Gastrocnemius medialis (tissue), 4 donors: Measurements from ENCODE around the gene OR5M8. TPM values are rescaled to one million over a fixed set of nuclear protein-coding genes. Genes with fewer than 3 reads are reported as not detected.

Experiments
- ATAC-seq, 2 donors: fragments of 150-250 bp; one replicate each; pipeline ENCODE4 v1.9.1; 2016
- DNase-seq, 2 donors: peaks; one replicate each; pipeline ENCODE4 v3.0.0-alpha.2; 2019
- H3K27ac ChIP-seq, 4 donors: fragments of 200-600 bp; sonication (generic); 1 replicate in 1 of 4; 2 replicates in 3 of 4; pipeline ENCODE4 v1.5.1; 2016 to 2018; ENCODE audit warnings: mild to moderate bottlenecking in 2 of 4, moderate library complexity in 1 of 4
- H3K27me3 ChIP-seq, 3 donors: fragments of 200-600 bp; sonication (generic) in 2 of 3; 1 replicate in 1 of 3; 2 replicates in 2 of 3; pipeline versions ENCODE4 v1.5.1 to v1.6.0; 2016 to 2019; ENCODE audit warnings: mild to moderate bottlenecking in 1 of 3, moderate library complexity in 1 of 3
- H3K36me3 ChIP-seq, 2 donors: fragments of 200-600 bp; sonication (generic) in 1 of 2; one replicate each; pipeline ENCODE4 v1.5.1; 2017 to 2018
- H3K4me1 ChIP-seq, 2 donors: fragments of 200-600 bp; sonication (generic) in 1 of 2; one replicate each; pipeline ENCODE4 v1.5.1; 2016 to 2017; ENCODE audit warnings: mild to moderate bottlenecking in 2 of 2
- H3K4me3 ChIP-seq, 4 donors: fragments of 200-600 bp; sonication (generic) in 3 of 4; 1 replicate in 1 of 4; 2 replicates in 3 of 4; pipeline ENCODE4 v1.5.1; 2016 to 2019; ENCODE audit warnings: mild to moderate bottlenecking in 2 of 4
- H3K9me3 ChIP-seq, 3 donors: fragments of 200-600 bp; sonication (generic) in 2 of 3; 1 replicate in 1 of 3; 2 replicates in 2 of 3; pipeline ENCODE4 v1.5.1; 2016 to 2019
- CTCF ChIP-seq, 5 experiments: fragments of 450-650 bp in 3 of 5; fragments of 200-600 bp in 2 of 5; sonication (generic) in 2 of 5; IDR thresholded peaks in 4 of 5; conservative IDR thresholded peaks in 1 of 5; 1 replicate in 4 of 5; 2 replicates in 1 of 5; pipeline ENCODE4 v1.5.1; 2016 to 2019; ENCODE audit warnings: antibody characterized with exemption in 5 of 5, mild to moderate bottlenecking in 3 of 5, moderate library complexity in 3 of 5
- POLR2A ChIP-seq, 2 donors: fragments of 450-650 bp; IDR thresholded peaks; one replicate each; pipeline ENCODE4 v1.6.1; 2017; ENCODE audit warnings: antibody characterized with exemption in 2 of 2, mild to moderate bottlenecking in 2 of 2, moderate library complexity in 2 of 2
- in situ Hi-C, 4 donors: fragments of 200-750 bp; cut with MboI; loops; one replicate each; pipeline versions ENCODE4 v1.15.0 to v1.8.0; 2017; ENCODE audit warnings: low sequenced_read_pairs in 4 of 4
- intact Hi-C: fragments of 100-400 bp; cut with DNase I; formaldehyde crosslinking; loops from one replicate; pipeline ENCODE4 v1.15.1; 2023; ENCODE audit warnings: low total_unique reads
- total RNA-seq, 4 donors: library from RNA; depleted of rRNA; stranded (reverse); fragments of >200 nt; gene quantifications; one replicate each; pipeline versions ENCODE4 v1.1.0 to v1.2.3, GENCODE V29; 2016

The OR5M8 gene
- not detected for total RNA-seq

GRCh38 chr11:56491270-56491669, at the start of gene OR5M8:
TSS of gene OR5M8 (minus strand) at chr11:56491370. CDS start at chr11:56491370, 0 bp downstream.
- Histone ChIP-seq H3K9me3 (no peaks in the 10 kb centered on the region), H3K36me3 (no peaks in the 10 kb centered on the region), H3K4me3 (no peak within 1 kb of the TSS), H3K27ac (no peak within 1 kb of the TSS), H3K27me3 (no peaks in the 10 kb centered on the region), H3K4me1 (no peaks in the 10 kb centered on the region)
- intact Hi-C loops (no loop called here), in situ Hi-C loops (no loop called here)
- DNase-seq (no peak), ATAC-seq (no peak)
- TF ChIP-seq POLR2A (IDR thresholded peaks at IDR 0.05) (no peak), CTCF (IDR thresholded peaks at IDR 0.05 in 4 of 5, conservative IDR thresholded peaks at IDR 0.05 in 1 of 5) (no peak)

- H3K4me3 ChIP-seq, result no peak overlapping the region
- H3K36me3 ChIP-seq, result no peaks in the 10 kb centered on the region
- TF ChIP-seq CTCF (IDR thresholded peaks at IDR 0.05 in 4 of 5, conservative IDR thresholded peaks at IDR 0.05 in 1 of 5) (no peak), POLR2A (IDR thresholded peaks at IDR 0.05) (no peak)
- H3K9me3 ChIP-seq, result no peaks in the 10 kb centered on the region
- ATAC-seq, result no peak
- H3K4me1 ChIP-seq, result no peaks in the 10 kb centered on the region
- DNase-seq, result no peak
- H3K27ac ChIP-seq, result no peak overlapping the region
- intact Hi-C loops (no loop called here), in situ Hi-C loops (no loop called here)
- no peaks in the 10 kb centered on the region for H3K27me3 ChIP-seq
These were observed 42.0 kb upstream of the OR5M8 start for GRCh38 chr11:56533054-56533740.

- in situ Hi-C loops, result no loop called here
- Histone ChIP-seq H3K27me3 (no peaks in the 10 kb centered on the region), H3K4me3 (no peak overlapping the region), H3K9me3 (no peaks in the 10 kb centered on the region), H3K27ac (no peak overlapping the region), H3K4me1 (no peaks in the 10 kb centered on the region), H3K36me3 (no peaks in the 10 kb centered on the region)
- TF ChIP-seq CTCF (IDR thresholded peaks at IDR 0.05 in 4 of 5, conservative IDR thresholded peaks at IDR 0.05 in 1 of 5) (no peak), POLR2A (IDR thresholded peaks at IDR 0.05) (no peak)
- intact Hi-C loops, result no loop called here
- no peak for ATAC-seq
- DNase-seq, result no peak
These were observed 40.7 kb upstream of the OR5M8 start for GRCh38 chr11:56531856-56532255.

GRCh38 chr11:56522008-56522407, 30.8 kb upstream of the OR5M8 start:
- intact Hi-C loops (no loop called here), in situ Hi-C loops (no loop called here)
- DNase-seq (no peak), ATAC-seq (no peak)
- Histone ChIP-seq H3K4me3 (no peak overlapping the region), H3K27me3 (no peaks in the 10 kb centered on the region), H3K4me1 (no peaks in the 10 kb centered on the region), H3K9me3 (no peaks in the 10 kb centered on the region), H3K36me3 (no peaks in the 10 kb centered on the region), H3K27ac (no peak overlapping the region)
- TF ChIP-seq CTCF (IDR thresholded peaks at IDR 0.05 in 4 of 5, conservative IDR thresholded peaks at IDR 0.05 in 1 of 5), result no peak
- no peak for TF ChIP-seq POLR2A (IDR thresholded peaks at IDR 0.05)

GRCh38 chr11:56513280-56513679, 22.1 kb upstream of the OR5M8 start:
- Histone ChIP-seq H3K4me3 (no peak overlapping the region), H3K36me3 (no peaks in the 10 kb centered on the region), H3K27ac (no peak overlapping the region), H3K27me3 (no peaks in the 10 kb centered on the region), H3K4me1 (no peaks in the 10 kb centered on the region), H3K9me3 (no peaks in the 10 kb centered on the region)
- intact Hi-C loops, result no loop called here
- no peak for TF ChIP-seq CTCF (IDR thresholded peaks at IDR 0.05 in 4 of 5, conservative IDR thresholded peaks at IDR 0.05 in 1 of 5)
- TF ChIP-seq POLR2A (IDR thresholded peaks at IDR 0.05), result no peak
- DNase-seq (no peak), ATAC-seq (no peak)
- in situ Hi-C loops, result no loop called here
